Suppressor macrophage treated with lipopolysaccharide for 4 hours (primary cell): ENCODE measurements around the gene ANKRD52.
A peak's percentile ranks its signal among the peaks of the same experiment; 100 is the strongest.

Source experiments
- DNase-seq: peaks from one replicate; pipeline ENCODE4 v3.0.0-alpha.2; 2020

Gene ANKRD52

GRCh38 chr12:56237552-56237951 lies 20.6 kb downstream of the ANKRD52 start:
- DNase-seq: no peak

GRCh38 chr12:56236985-56237384 lies 21.2 kb downstream of the ANKRD52 start:
- no peak for DNase-seq

- DNase-seq: no peak
Measured at GRCh38 chr12:56236091-56236490, 22.1 kb downstream of the ANKRD52 start.

GRCh38 chr12:56234746-56235436 lies 23.3 kb downstream of the ANKRD52 start:
- DNase-seq: no peak

- no peak for DNase-seq
Measured at GRCh38 chr12:56231184-56231582, 27.0 kb downstream of the ANKRD52 start.

GRCh38 chr12:56230432-56231183 lies 27.6 kb downstream of the ANKRD52 start:
- DNase-seq: no peak

- no peak for DNase-seq
Measured at GRCh38 chr12:56229916-56230431, 28.2 kb downstream of the ANKRD52 start, which contains the start of gene SLC39A5. TSS of gene SLC39A5 (plus strand) at chr12:56230051. CDS start at chr12:56231275, 1,224 bp downstream.

GRCh38 chr12:56229082-56229481 lies 29.1 kb downstream of the ANKRD52 start:
- no peak for DNase-seq

- DNase-seq: no peak
Measured at GRCh38 chr12:56224954-56225353, 33.2 kb downstream of the ANKRD52 start.

- DNase-seq: peak; percentile 99
Measured at GRCh38 chr12:56224102-56224701, 34.0 kb downstream of the ANKRD52 start, which contains the start of gene NABP2. TSS of gene NABP2 (plus strand) at chr12:56224342. CDS start at chr12:56224857, 515 bp downstream.

- DNase-seq: no peak
Measured at GRCh38 chr12:56223571-56224101, 34.5 kb downstream of the ANKRD52 start.

- DNase-seq: no peak
Measured at GRCh38 chr12:56222531-56222895, 35.7 kb downstream of the ANKRD52 start.

GRCh38 chr12:56221757-56222530 lies 36.2 kb downstream of the ANKRD52 start, which contains the start of gene RNF41:
TSS of gene RNF41 (minus strand) at chr12:56221922. CDS start at chr12:56214047, 7,875 bp downstream.
- DNase-seq: peak; percentile 97

GRCh38 chr12:56221232-56221756 lies 36.9 kb downstream of the ANKRD52 start:
- DNase-seq: no peak

GRCh38 chr12:56220611-56221231 lies 37.5 kb downstream of the ANKRD52 start:
- peak; percentile 74 for DNase-seq

- DNase-seq: no peak
Measured at GRCh38 chr12:56219840-56220239, 38.3 kb downstream of the ANKRD52 start.

- DNase-seq: no peak
Measured at GRCh38 chr12:56216461-56216860, 41.7 kb downstream of the ANKRD52 start.

- DNase-seq: no peak
Measured at GRCh38 chr12:56213878-56214277, 44.3 kb downstream of the ANKRD52 start.

- DNase-seq: no peak
Measured at GRCh38 chr12:56212361-56212760, 45.8 kb downstream of the ANKRD52 start.

- DNase-seq: no peak
Measured at GRCh38 chr12:56208006-56208405, 50.2 kb downstream of the ANKRD52 start.

- DNase-seq: peak; percentile 60
Measured at GRCh38 chr12:56206452-56207166, 51.6 kb downstream of the ANKRD52 start.
